ENCODE results near the gene FOXG1. TPM values are rescaled to one million over a fixed set of nuclear protein-coding genes. Genes with fewer than 3 reads are reported as not detected.

Gene FOXG1
- total RNA-seq, 3 donors from 2014 or later (not counting 1 experiment from before 2014, with no cell fraction given) = not detected

DNA sequence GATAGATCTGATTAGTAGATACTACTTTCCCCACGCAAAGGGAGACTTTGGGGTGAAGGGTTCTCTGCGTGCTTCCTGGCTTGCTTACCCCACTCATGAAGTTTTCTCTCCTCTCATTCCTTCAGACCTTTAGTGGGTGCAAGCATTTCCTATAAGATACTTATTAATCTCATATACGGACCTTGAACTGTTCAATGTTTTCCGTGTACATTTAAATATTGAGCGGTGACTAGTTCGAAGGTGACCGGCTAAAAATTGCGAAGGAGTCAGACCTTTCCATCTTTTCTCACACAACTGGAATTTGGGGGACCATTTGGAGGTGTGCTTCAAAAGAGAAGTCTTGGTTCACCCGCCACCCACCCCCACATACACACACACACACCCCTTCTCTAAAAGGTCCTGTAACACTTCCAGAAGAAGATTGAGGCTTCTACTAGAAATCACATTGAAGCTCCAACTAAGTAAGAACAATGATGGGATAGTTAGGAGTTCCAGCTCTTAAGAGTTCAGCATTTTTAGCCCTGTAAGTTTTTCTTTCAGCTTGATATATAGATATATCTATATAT is 6.1 kb upstream of the FOXG1 start:
- H3K4me1 Mint-ChIP-seq = peaks cover 4 to 5% of the 10 kb centered on the region in 2 donors
- H3K4me3 ChIP-seq (ENCODE audit: low read length) = no peak overlapping the region
- no peak overlapping the region for H3K27ac ChIP-seq (ENCODE audit: low read length)
- H3K27me3 Mint-ChIP-seq (ENCODE audit: low read depth in 2 of 2) = peaks cover 68 to 86% of the 10 kb centered on the region in 2 donors
- intact Hi-C loops (cut with micrococcal nuclease) = no loop called here
- H3K9me3 ChIP-seq (ENCODE audit: control insufficient read depth, insufficient read depth, low read length) = peaks cover 28% of the 10 kb centered on the region
- DNase-seq (no peak), ATAC-seq (no peak)
- H3K4me1 ChIP-seq (ENCODE audit: control insufficient read depth, insufficient read depth, low read length) = peaks cover 4% of the 10 kb centered on the region
- no peak overlapping the region for H3K4me3 Mint-ChIP-seq
- peaks cover 6 to 7% of the 10 kb centered on the region in 2 donors for H3K9me3 Mint-ChIP-seq
- peaks cover 24% of the 10 kb centered on the region for H3K36me3 Mint-ChIP-seq
- 8% methylated on average over 7 of the region's 9 CpGs for WGBS (ENCODE audit: insufficient coverage)
- peaks cover 55% of the 10 kb centered on the region for H3K27me3 ChIP-seq (ENCODE audit: control insufficient read depth, insufficient read depth, low read length)
- no peak for TF ChIP-seq CTCF (IDR thresholded peaks at IDR 0.05)
- no peak overlapping the region for H3K27ac Mint-ChIP-seq
- no peaks in the 10 kb centered on the region for H3K36me3 ChIP-seq (ENCODE audit: control insufficient read depth, insufficient read depth, low read length)

- Mint-ChIP-seq H3K4me1 (peaks cover 5 to 8% of the 10 kb centered on the region in 2 donors), H3K36me3 (peaks cover 24% of the 10 kb centered on the region), H3K27ac (no peak overlapping the region), H3K27me3 (ENCODE audit: low read depth in 2 of 2) (peaks cover 71 to 84% of the 10 kb centered on the region in 2 donors), H3K9me3 (peaks cover 3 to 4% of the 10 kb centered on the region in 2 donors), H3K4me3 (no peak overlapping the region)
- no peak for TF ChIP-seq CTCF (IDR thresholded peaks at IDR 0.05)
- Histone ChIP-seq H3K4me3 (ENCODE audit: low read length) (no peak overlapping the region), H3K27me3 (ENCODE audit: control insufficient read depth, insufficient read depth, low read length) (peaks cover 61% of the 10 kb centered on the region), H3K27ac (ENCODE audit: low read length) (no peak overlapping the region), H3K4me1 (ENCODE audit: control insufficient read depth, insufficient read depth, low read length) (peaks cover 11% of the 10 kb centered on the region), H3K36me3 (ENCODE audit: control insufficient read depth, insufficient read depth, low read length) (no peaks in the 10 kb centered on the region), H3K9me3 (ENCODE audit: control insufficient read depth, insufficient read depth, low read length) (peaks cover 27% of the 10 kb centered on the region)
- no peak for ATAC-seq
- intact Hi-C loops (cut with micrococcal nuclease) = no loop called here
- DNase-seq = no peak
- 10% methylated on average over 32 of the region's 33 CpGs for WGBS (ENCODE audit: insufficient coverage)
Measured at GRCh38 chr14:28761438-28762291, 4.9 kb upstream of the FOXG1 start.

DNA sequence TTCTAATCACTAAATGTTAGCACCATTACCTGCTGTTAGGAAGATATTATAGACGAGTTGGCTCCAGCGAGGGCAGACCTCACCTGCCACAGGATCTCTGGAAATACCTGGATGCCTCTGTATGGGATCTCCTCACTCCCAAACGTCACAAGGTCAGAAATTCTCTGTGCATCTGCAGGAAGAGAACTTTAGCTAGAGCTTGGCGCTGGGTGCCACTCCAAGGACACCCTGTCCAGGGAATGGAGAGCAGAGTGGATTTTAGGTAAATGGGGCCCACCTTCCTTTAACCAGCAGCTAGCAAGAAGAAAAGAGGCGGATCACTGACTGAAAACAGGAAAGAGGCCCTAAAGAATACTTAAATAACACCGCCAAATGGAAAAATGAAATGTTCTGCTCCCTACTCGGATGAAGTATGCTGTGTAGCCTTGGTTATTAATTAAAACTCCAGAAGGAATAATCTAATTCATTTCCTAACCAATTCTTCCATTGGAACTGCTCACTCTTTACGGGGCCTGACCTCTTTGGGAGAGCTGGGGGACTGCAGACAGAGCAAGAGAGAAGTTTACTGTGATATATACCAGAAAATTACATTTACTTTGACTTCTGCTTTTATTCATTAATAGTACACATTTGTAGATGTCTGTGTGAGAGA is 4.2 kb upstream of the FOXG1 start:
- Mint-ChIP-seq H3K27ac (no peak overlapping the region), H3K4me1 (peaks cover 5 to 8% of the 10 kb centered on the region in 2 donors), H3K36me3 (peaks cover 24% of the 10 kb centered on the region), H3K9me3 (peaks cover 3 to 4% of the 10 kb centered on the region in 2 donors), H3K4me3 (no peak overlapping the region), H3K27me3 (ENCODE audit: low read depth in 2 of 2) (peaks cover 67 to 77% of the 10 kb centered on the region in 2 donors)
- Histone ChIP-seq H3K4me1 (ENCODE audit: control insufficient read depth, insufficient read depth, low read length) (peaks cover 11% of the 10 kb centered on the region), H3K27ac (ENCODE audit: low read length) (no peak overlapping the region), H3K36me3 (ENCODE audit: control insufficient read depth, insufficient read depth, low read length) (no peaks in the 10 kb centered on the region), H3K4me3 (ENCODE audit: low read length) (no peak overlapping the region), H3K9me3 (ENCODE audit: control insufficient read depth, insufficient read depth, low read length) (peaks cover 22% of the 10 kb centered on the region), H3K27me3 (ENCODE audit: control insufficient read depth, insufficient read depth, low read length) (peaks cover 54% of the 10 kb centered on the region)
- ATAC-seq (no peak), DNase-seq (no peak)
- WGBS (ENCODE audit: insufficient coverage) = 3% methylated on average over 4 of the region's 8 CpGs
- no peak for TF ChIP-seq CTCF (IDR thresholded peaks at IDR 0.05)
- intact Hi-C loops (cut with micrococcal nuclease) = no loop called here

Data from natural killer cell (primary cell).